Right atrium auricular region (tissue), 2 donors: ENCODE measurements around the gene CDYL. TPM values are rescaled to one million over a fixed set of nuclear protein-coding genes. Genes with fewer than 3 reads are reported as not detected.

Experiments
- DNase-seq: peaks from one replicate; pipeline ENCODE4 v3.0.0-alpha.2; 2019; ENCODE audit warnings: low spot score
- H3K27ac ChIP-seq, 2 donors: fragments of 200-600 bp; sonication (generic); 1 replicate in 1 of 2; 2 replicates in 1 of 2; pipeline ENCODE4 v1.5.1; 2016 to 2019
- H3K27me3 ChIP-seq, 2 donors: fragments of 200-600 bp; sonication (generic); one replicate each; pipeline versions ENCODE4 v1.5.1 to v1.6.0; 2017 to 2019
- H3K36me3 ChIP-seq: fragments of 200-600 bp; sonication (generic); one replicate; pipeline ENCODE4 v1.5.1; 2016
- H3K4me1 ChIP-seq, 2 donors: fragments of 200-600 bp; sonication (generic); one replicate each; pipeline versions ENCODE4 v1.5.1 to v1.6.0; 2017 to 2019
- H3K4me3 ChIP-seq, 2 donors: fragments of 200-600 bp; sonication (generic); 1 replicate in 1 of 2; 2 replicates in 1 of 2; pipeline ENCODE4 v1.5.1; 2017 to 2019; ENCODE audit warnings: mild to moderate bottlenecking in 1 of 2, moderate library complexity in 1 of 2
- H3K9me3 ChIP-seq, 2 donors: fragments of 200-600 bp; sonication (generic); one replicate each; pipeline ENCODE4 v1.5.1; 2019
- CTCF ChIP-seq, 2 donors: fragments of 200-600 bp; sonication (generic); IDR thresholded peaks; one replicate each; pipeline ENCODE4 v1.5.1; 2019; ENCODE audit warnings: antibody characterized with exemption in 2 of 2
- total RNA-seq, 2 donors: library from RNA; depleted of rRNA; stranded (reverse); fragments of >200 nt; gene quantifications; one replicate each; pipeline ENCODE4 v1.1.0, GENCODE V29; 2016

Gene CDYL
- total RNA-seq, 2 donors from 2014 or later: 23.7 to 28.9 TPM

GRCh38 chr6:4910037-4910760, 134.0 kb downstream of the CDYL start:
- no peak overlapping the region for H3K27ac ChIP-seq
- no peaks in the 10 kb centered on the region for H3K27me3 ChIP-seq
- peaks cover 0 to 25% of the 10 kb centered on the region in 2 donors for H3K4me1 ChIP-seq
- H3K36me3 ChIP-seq: no peaks in the 10 kb centered on the region
- no peak for DNase-seq
- TF ChIP-seq CTCF (IDR thresholded peaks at IDR 0.05): no peak
- no peaks in the 10 kb centered on the region for H3K9me3 ChIP-seq
- H3K4me3 ChIP-seq: no peak overlapping the region

GRCh38 chr6:4912559-4912958, 136.4 kb downstream of the CDYL start:
- Histone ChIP-seq H3K36me3 (no peaks in the 10 kb centered on the region), H3K27me3 (no peaks in the 10 kb centered on the region), H3K4me1 (peaks cover 0 to 17% of the 10 kb centered on the region in 2 donors), H3K9me3 (no peaks in the 10 kb centered on the region), H3K27ac (no peak overlapping the region), H3K4me3 (no peak overlapping the region)
- TF ChIP-seq CTCF (IDR thresholded peaks at IDR 0.05): no peak
- DNase-seq: no peak

GRCh38 chr6:4913705-4914419, 137.7 kb downstream of the CDYL start:
- Histone ChIP-seq H3K36me3 (no peaks in the 10 kb centered on the region), H3K4me3 (no peak overlapping the region), H3K27me3 (no peaks in the 10 kb centered on the region), H3K4me1 (peaks cover 0 to 17% of the 10 kb centered on the region in 2 donors), H3K9me3 (no peaks in the 10 kb centered on the region), H3K27ac (no peak overlapping the region)
- no peak for TF ChIP-seq CTCF (IDR thresholded peaks at IDR 0.05)
- no peak for DNase-seq

GRCh38 chr6:4914420-4915159, 138.4 kb downstream of the CDYL start:
- H3K4me3 ChIP-seq: no peak overlapping the region
- no peaks in the 10 kb centered on the region for H3K36me3 ChIP-seq
- DNase-seq: no peak
- H3K27ac ChIP-seq: no peak overlapping the region
- no peak for TF ChIP-seq CTCF (IDR thresholded peaks at IDR 0.05)
- no peaks in the 10 kb centered on the region for H3K9me3 ChIP-seq
- H3K4me1 ChIP-seq: peaks cover 0 to 17% of the 10 kb centered on the region in 2 donors
- H3K27me3 ChIP-seq: no peaks in the 10 kb centered on the region

GRCh38 chr6:4916954-4917561, 140.9 kb downstream of the CDYL start:
- Histone ChIP-seq H3K27ac (no peak overlapping the region), H3K9me3 (no peaks in the 10 kb centered on the region), H3K4me3 (no peak overlapping the region), H3K27me3 (no peaks in the 10 kb centered on the region), H3K36me3 (no peaks in the 10 kb centered on the region), H3K4me1 (peaks cover 0 to 17% of the 10 kb centered on the region in 2 donors)
- no peak for DNase-seq
- TF ChIP-seq CTCF (IDR thresholded peaks at IDR 0.05): no peak
